Gastrocnemius medialis (tissue), 4 donors: ENCODE results near the gene TMEM131L.

ENCODE experiments used
- CTCF ChIP-seq, 5 experiments: fragments of 450-650 bp in 3 of 5; fragments of 200-600 bp in 2 of 5; sonication (generic) in 2 of 5; IDR thresholded peaks in 4 of 5; conservative IDR thresholded peaks in 1 of 5; 1 replicate in 4 of 5; 2 replicates in 1 of 5; pipeline ENCODE4 v1.5.1; 2016 to 2019; ENCODE audit warnings: antibody characterized with exemption in 5 of 5, mild to moderate bottlenecking in 3 of 5, moderate library complexity in 3 of 5
- POLR2A ChIP-seq, 2 donors: fragments of 450-650 bp; IDR thresholded peaks; one replicate each; pipeline ENCODE4 v1.6.1; 2017; ENCODE audit warnings: antibody characterized with exemption in 2 of 2, mild to moderate bottlenecking in 2 of 2, moderate library complexity in 2 of 2

- TF ChIP-seq CTCF (IDR thresholded peaks at IDR 0.05 in 4 of 5, conservative IDR thresholded peaks at IDR 0.05 in 1 of 5), result no peak
- TF ChIP-seq POLR2A (IDR thresholded peaks at IDR 0.05), result no peak
Measured at GRCh38 chr4:153514688-153515426, 48.7 kb downstream of the TMEM131L start.
